ENCODE data around the gene LEO1.

Gene LEO1

GRCh38 chr15:51992953-51993352 lies 21.4 kb upstream of the LEO1 start:
- Histone ChIP-seq H3K4me1 (ENCODE audit: control insufficient read depth in 1 of 2, insufficient read depth in 1 of 2, low read depth in 1 of 2, low read length in 1 of 2) (no peaks in the 10 kb centered on the region), H3K27ac (no peak overlapping the region), H3K36me3 (no peaks in the 10 kb centered on the region), H3K4me3 (ENCODE audit: low read depth in 1 of 2, low read length in 1 of 2) (no peak overlapping the region), H3K9me3 (no peaks in the 10 kb centered on the region), H3K27me3 (no peaks in the 10 kb centered on the region)
- TF ChIP-seq CTCF (IDR thresholded peaks at IDR 0.05), result no peak

- Histone ChIP-seq H3K4me1 (ENCODE audit: control insufficient read depth in 1 of 2, insufficient read depth in 1 of 2, low read depth in 1 of 2, low read length in 1 of 2) (no peaks in the 10 kb centered on the region), H3K27ac (no peak overlapping the region), H3K9me3 (no peaks in the 10 kb centered on the region), H3K36me3 (no peaks in the 10 kb centered on the region), H3K4me3 (ENCODE audit: low read depth in 1 of 2, low read length in 1 of 2) (no peak overlapping the region), H3K27me3 (no peaks in the 10 kb centered on the region)
- no peak for TF ChIP-seq CTCF (IDR thresholded peaks at IDR 0.05)
Measured at GRCh38 chr15:51991141-51991540, 19.6 kb upstream of the LEO1 start.

GRCh38 chr15:51982770-51983103 lies 11.2 kb upstream of the LEO1 start:
- no peak overlapping the region for H3K27ac ChIP-seq
- no peak overlapping the region for H3K4me3 ChIP-seq (ENCODE audit: low read depth in 1 of 2, low read length in 1 of 2)
- H3K4me1 ChIP-seq (ENCODE audit: control insufficient read depth in 1 of 2, insufficient read depth in 1 of 2, low read depth in 1 of 2, low read length in 1 of 2), result peaks cover 5 to 9% of the 10 kb centered on the region in 2 experiments

GRCh38 chr15:51982013-51982769 lies 10.6 kb upstream of the LEO1 start:
- Histone ChIP-seq H3K4me1 (ENCODE audit: control insufficient read depth in 1 of 2, insufficient read depth in 1 of 2, low read depth in 1 of 2, low read length in 1 of 2) (peaks cover 5 to 9% of the 10 kb centered on the region in 2 experiments), H3K27me3 (no peaks in the 10 kb centered on the region), H3K4me3 (ENCODE audit: low read depth in 1 of 2, low read length in 1 of 2) (no peak overlapping the region), H3K9me3 (no peaks in the 10 kb centered on the region), H3K27ac (no peak overlapping the region), H3K36me3 (no peaks in the 10 kb centered on the region)
- no peak for TF ChIP-seq CTCF (IDR thresholded peaks at IDR 0.05)

More at GRCh38 chr15:51982770-51983103, 11.2 kb upstream of the LEO1 start:
- TF ChIP-seq CTCF (IDR thresholded peaks at IDR 0.05), result no peak
- Histone ChIP-seq H3K27me3 (no peaks in the 10 kb centered on the region), H3K36me3 (no peaks in the 10 kb centered on the region), H3K9me3 (no peaks in the 10 kb centered on the region)

GRCh38 chr15:51973775-51974174 lies 2.2 kb upstream of the LEO1 start:
- no peaks in the 10 kb centered on the region for H3K27me3 ChIP-seq
- H3K4me1 ChIP-seq (ENCODE audit: control insufficient read depth in 1 of 2, insufficient read depth in 1 of 2, low read depth in 1 of 2, low read length in 1 of 2), result peaks cover 11 to 17% of the 10 kb centered on the region in 2 experiments
- no peak for TF ChIP-seq CTCF (IDR thresholded peaks at IDR 0.05)

More at GRCh38 chr15:51973775-51974174, 2.2 kb upstream of the LEO1 start:
- H3K9me3 ChIP-seq, result no peaks in the 10 kb centered on the region
- H3K4me3 ChIP-seq (ENCODE audit: low read depth in 1 of 2, low read length in 1 of 2), result no peak overlapping the region
- no peak overlapping the region for H3K27ac ChIP-seq
- no peaks in the 10 kb centered on the region for H3K36me3 ChIP-seq
